ENCODE results near the gene PTPN9. TPM values are rescaled to one million over a fixed set of nuclear protein-coding genes. Genes with fewer than 3 reads are reported as not detected.

The PTPN9 gene
- total RNA-seq, 1 experiment from 2014 or later: 64.9 TPM

GRCh38 chr15:75616766-75617165 is 37.7 kb upstream of the PTPN9 start:
- no peak for TF ChIP-seq EZH2 (IDR thresholded peaks at IDR 0.05; ENCODE audit: borderline replicate concordance, low read depth, low read length, poor library complexity, severe bottlenecking)
- no peak for TF ChIP-seq CTCF (conservative IDR thresholded peaks at IDR 0.05; ENCODE audit: low read depth, low read length)
- POLR2A ChIA-PET (ENCODE audit: low non-redundant PET): no interaction called here
- intact Hi-C loops (cut with micrococcal nuclease; ENCODE audit: unreplicated experiment): no loop called here
- H3K27me3 ChIP-seq (replicated peaks; ENCODE audit: insufficient read depth, low read depth, low read length, poor library complexity): no peaks in the 10 kb centered on the region
- no TSS peak for BruUV-seq (replicated peaks)
- no peak for DNase-seq (ENCODE audit: low spot score)
- no peaks in the 10 kb centered on the region for H3K9me3 ChIP-seq (ENCODE audit: low read depth, low read length, poor library complexity, severe bottlenecking)
- no peak overlapping the region for H3K4me3 ChIP-seq (ENCODE audit: low read depth, low read length, poor library complexity, severe bottlenecking)
- H3K36me3 ChIP-seq (ENCODE audit: insufficient read depth, low read length, poor library complexity, severe bottlenecking): peaks cover 69% of the 10 kb centered on the region
- H3K27ac ChIP-seq (ENCODE audit: low read depth, low read length, poor library complexity, severe bottlenecking): no peak overlapping the region
- peaks cover 20% of the 10 kb centered on the region for H3K4me1 ChIP-seq (ENCODE audit: insufficient read depth, low read length, poor library complexity, severe bottlenecking)
- CTCF ChIA-PET: no interaction called here

- Histone ChIP-seq H3K9me3 (ENCODE audit: low read depth, low read length, poor library complexity, severe bottlenecking) (no peaks in the 10 kb centered on the region), H3K27ac (ENCODE audit: low read depth, low read length, poor library complexity, severe bottlenecking) (no peak overlapping the region), H3K4me3 (ENCODE audit: low read depth, low read length, poor library complexity, severe bottlenecking) (no peak overlapping the region), H3K4me1 (ENCODE audit: insufficient read depth, low read length, poor library complexity, severe bottlenecking) (no peaks in the 10 kb centered on the region), H3K36me3 (ENCODE audit: insufficient read depth, low read length, poor library complexity, severe bottlenecking) (peaks cover 56% of the 10 kb centered on the region), H3K27me3 (replicated peaks; ENCODE audit: insufficient read depth, low read depth, low read length, poor library complexity) (no peaks in the 10 kb centered on the region)
- POLR2A ChIA-PET (ENCODE audit: low non-redundant PET): interaction anchor here (0.6 kb wide), 2 partner anchors 15 to 651 kb away, joined by 3 read pairs; partner anchors contain the start of gene RPP25
- no peak for DNase-seq (ENCODE audit: low spot score)
- no TSS peak for BruUV-seq (replicated peaks)
- intact Hi-C loops (cut with micrococcal nuclease; ENCODE audit: unreplicated experiment): no loop called here
- TF ChIP-seq CTCF (conservative IDR thresholded peaks at IDR 0.05; ENCODE audit: low read depth, low read length) (no peak), EZH2 (IDR thresholded peaks at IDR 0.05; ENCODE audit: borderline replicate concordance, low read depth, low read length, poor library complexity, severe bottlenecking) (no peak)
- CTCF ChIA-PET: no interaction called here
These were observed 27.9 kb upstream of the PTPN9 start for GRCh38 chr15:75606711-75607699.

GRCh38 chr15:75606026-75606425 is 26.9 kb upstream of the PTPN9 start:
- H3K4me3 ChIP-seq (ENCODE audit: low read depth, low read length, poor library complexity, severe bottlenecking): no peak overlapping the region
- H3K4me1 ChIP-seq (ENCODE audit: insufficient read depth, low read length, poor library complexity, severe bottlenecking): no peaks in the 10 kb centered on the region
- no peak for TF ChIP-seq CTCF (conservative IDR thresholded peaks at IDR 0.05; ENCODE audit: low read depth, low read length)
- no peak for TF ChIP-seq EZH2 (IDR thresholded peaks at IDR 0.05; ENCODE audit: borderline replicate concordance, low read depth, low read length, poor library complexity, severe bottlenecking)
- no peaks in the 10 kb centered on the region for H3K27me3 ChIP-seq (replicated peaks; ENCODE audit: insufficient read depth, low read depth, low read length, poor library complexity)
- H3K9me3 ChIP-seq (ENCODE audit: low read depth, low read length, poor library complexity, severe bottlenecking): no peaks in the 10 kb centered on the region
- POLR2A ChIA-PET (ENCODE audit: low non-redundant PET): interaction anchor here (0.6 kb wide), 1 partner anchor 14 kb away, joined by 3 read pairs; no protein-coding TSS in a partner anchor
- no peak overlapping the region for H3K27ac ChIP-seq (ENCODE audit: low read depth, low read length, poor library complexity, severe bottlenecking)
- H3K36me3 ChIP-seq (ENCODE audit: insufficient read depth, low read length, poor library complexity, severe bottlenecking): peaks cover 59% of the 10 kb centered on the region
- CTCF ChIA-PET: no interaction called here
- intact Hi-C loops (cut with micrococcal nuclease; ENCODE audit: unreplicated experiment): no loop called here
- BruUV-seq (replicated peaks): no TSS peak
- no peak for DNase-seq (ENCODE audit: low spot score)
